SW480 (cell line): Measurements from ENCODE around the gene BICRA.
"Not testable (repeated sequence)": the region's sequence is repeated elsewhere in the genome, so short reads cannot be mapped to it uniquely, and the experiment has no call there.

ENCODE experiments used
- DNase-seq: peaks from one replicate; pipeline ENCODE4 v3.0.0-alpha.2; 2016; ENCODE audit warnings: low spot score

The BICRA gene

GRCh38 chr19:47663911-47664771 is 55.2 kb downstream of the BICRA start:
- DNase-seq = peak; percentile 29

- DNase-seq = not testable (repeated sequence)
Measured at GRCh38 chr19:47668556-47668955, 59.6 kb downstream of the BICRA start.

GRCh38 chr19:47670736-47671135 is 61.8 kb downstream of the BICRA start:
- no peak for DNase-seq

GRCh38 chr19:47671499-47671898 is 62.6 kb downstream of the BICRA start:
- DNase-seq = no peak

- no peak for DNase-seq
Measured at GRCh38 chr19:47673426-47673825, 64.5 kb downstream of the BICRA start.

GRCh38 chr19:47674548-47674947 is 65.6 kb downstream of the BICRA start:
- DNase-seq = no peak

- no peak for DNase-seq
Measured at GRCh38 chr19:47675271-47675670, 66.3 kb downstream of the BICRA start.

GRCh38 chr19:47675859-47676258 is 66.9 kb downstream of the BICRA start:
- DNase-seq = no peak

GRCh38 chr19:47676811-47677210 is 67.9 kb downstream of the BICRA start:
- no peak for DNase-seq

- no peak for DNase-seq
Measured at GRCh38 chr19:47679251-47679900, 70.4 kb downstream of the BICRA start.

GRCh38 chr19:47679922-47680857 is 71.3 kb downstream of the BICRA start:
- DNase-seq = no peak

GRCh38 chr19:47680858-47681332 is 72.0 kb downstream of the BICRA start:
- no peak for DNase-seq

- no peak for DNase-seq
Measured at GRCh38 chr19:47681388-47681787, 72.5 kb downstream of the BICRA start.

- no peak for DNase-seq
Measured at GRCh38 chr19:47681936-47682335, 73.0 kb downstream of the BICRA start.

- no peak for DNase-seq
Measured at GRCh38 chr19:47682939-47683338, 74.0 kb downstream of the BICRA start.

GRCh38 chr19:47686679-47687450 is 77.9 kb downstream of the BICRA start:
- DNase-seq = no peak

- no peak for DNase-seq
Measured at GRCh38 chr19:47687906-47688305, 79.0 kb downstream of the BICRA start.

- no peak for DNase-seq
Measured at GRCh38 chr19:47691090-47691489, 82.2 kb downstream of the BICRA start.

GRCh38 chr19:47691782-47692181 is 82.8 kb downstream of the BICRA start:
- no peak for DNase-seq

GRCh38 chr19:47693489-47693888 is 84.6 kb downstream of the BICRA start:
- no peak for DNase-seq

GRCh38 chr19:47693903-47694302 is 85.0 kb downstream of the BICRA start:
- no peak for DNase-seq
